Measurements from ENCODE around the gene SATB2. TPM values are rescaled to one million over a fixed set of nuclear protein-coding genes. Genes with fewer than 3 reads are reported as not detected.
A peak's percentile ranks its signal among the peaks of the same experiment; 100 is the strongest.

Gene SATB2
- total RNA-seq, 1 experiment from 2014 or later: 5.6 TPM

- DNase-seq (ENCODE audit: low read depth, low spot score): no peak
Measured at GRCh38 chr2:199458806-199459285, 1.1 kb upstream of the SATB2 start.

GRCh38 chr2:199458009-199458805, 468 bp upstream of the SATB2 start:
- DNase-seq (ENCODE audit: low read depth, low spot score): peak; percentile 37
- in situ Hi-C loops (cut with HindIII; ENCODE audit: low pct_unique_long_range_greater_than_20kb, low sequenced_read_pairs): no loop called here

More at GRCh38 chr2:199458806-199459285, 1.1 kb upstream of the SATB2 start:
- in situ Hi-C loops (cut with HindIII; ENCODE audit: low pct_unique_long_range_greater_than_20kb, low sequenced_read_pairs): no loop called here

- DNase-seq (ENCODE audit: low read depth, low spot score): peak; percentile 18
- in situ Hi-C loops (cut with HindIII; ENCODE audit: low pct_unique_long_range_greater_than_20kb, low sequenced_read_pairs): no loop called here
Measured at GRCh38 chr2:199456383-199457146, 1.2 kb downstream of the SATB2 start.

- in situ Hi-C loops (cut with HindIII; ENCODE audit: low pct_unique_long_range_greater_than_20kb, low sequenced_read_pairs): no loop called here
- peak; percentile 44 for DNase-seq (ENCODE audit: low read depth, low spot score)
Measured at GRCh38 chr2:199455545-199456382, 2.0 kb downstream of the SATB2 start.

GRCh38 chr2:199455210-199455544, 2.6 kb downstream of the SATB2 start:
- no peak for DNase-seq (ENCODE audit: low read depth, low spot score)
- in situ Hi-C loops (cut with HindIII; ENCODE audit: low pct_unique_long_range_greater_than_20kb, low sequenced_read_pairs): no loop called here

GRCh38 chr2:199452991-199453379, 4.8 kb downstream of the SATB2 start:
- in situ Hi-C loops (cut with HindIII; ENCODE audit: low pct_unique_long_range_greater_than_20kb, low sequenced_read_pairs): no loop called here
- no peak for DNase-seq (ENCODE audit: low read depth, low spot score)

- DNase-seq (ENCODE audit: low read depth, low spot score): no peak
- in situ Hi-C loops (cut with HindIII; ENCODE audit: low pct_unique_long_range_greater_than_20kb, low sequenced_read_pairs): no loop called here
Measured at GRCh38 chr2:199452260-199452990, 5.3 kb downstream of the SATB2 start.

GRCh38 chr2:199449956-199450355, 7.8 kb downstream of the SATB2 start:
- in situ Hi-C loops (cut with HindIII; ENCODE audit: low pct_unique_long_range_greater_than_20kb, low sequenced_read_pairs): no loop called here
- DNase-seq (ENCODE audit: low read depth, low spot score): no peak

- in situ Hi-C loops (cut with HindIII; ENCODE audit: low pct_unique_long_range_greater_than_20kb, low sequenced_read_pairs): no loop called here
- DNase-seq (ENCODE audit: low read depth, low spot score): no peak
Measured at GRCh38 chr2:199449455-199449854, 8.3 kb downstream of the SATB2 start.

- in situ Hi-C loops (cut with HindIII; ENCODE audit: low pct_unique_long_range_greater_than_20kb, low sequenced_read_pairs): no loop called here
- DNase-seq (ENCODE audit: low read depth, low spot score): no peak
Measured at GRCh38 chr2:199446996-199447576, 10.7 kb downstream of the SATB2 start.

GRCh38 chr2:199444749-199445148, 13.0 kb downstream of the SATB2 start:
- no peak for DNase-seq (ENCODE audit: low read depth, low spot score)
- in situ Hi-C loops (cut with HindIII; ENCODE audit: low pct_unique_long_range_greater_than_20kb, low sequenced_read_pairs): no loop called here

GRCh38 chr2:199443589-199444130, 14.1 kb downstream of the SATB2 start:
- DNase-seq (ENCODE audit: low read depth, low spot score): no peak
- in situ Hi-C loops (cut with HindIII; ENCODE audit: low pct_unique_long_range_greater_than_20kb, low sequenced_read_pairs): no loop called here

GRCh38 chr2:199442173-199442572, 15.6 kb downstream of the SATB2 start:
- in situ Hi-C loops (cut with HindIII; ENCODE audit: low pct_unique_long_range_greater_than_20kb, low sequenced_read_pairs): no loop called here
- no peak for DNase-seq (ENCODE audit: low read depth, low spot score)

- in situ Hi-C loops (cut with HindIII; ENCODE audit: low pct_unique_long_range_greater_than_20kb, low sequenced_read_pairs): no loop called here
- DNase-seq (ENCODE audit: low read depth, low spot score): no peak
Measured at GRCh38 chr2:199441759-199442158, 16.0 kb downstream of the SATB2 start.

GRCh38 chr2:199440118-199440517, 17.6 kb downstream of the SATB2 start:
- in situ Hi-C loops (cut with HindIII; ENCODE audit: low pct_unique_long_range_greater_than_20kb, low sequenced_read_pairs): no loop called here
- DNase-seq (ENCODE audit: low read depth, low spot score): no peak

- in situ Hi-C loops (cut with HindIII; ENCODE audit: low pct_unique_long_range_greater_than_20kb, low sequenced_read_pairs): no loop called here
- no peak for DNase-seq (ENCODE audit: low read depth, low spot score)
Measured at GRCh38 chr2:199439542-199439941, 18.2 kb downstream of the SATB2 start.

- in situ Hi-C loops (cut with HindIII; ENCODE audit: low pct_unique_long_range_greater_than_20kb, low sequenced_read_pairs): no loop called here
- no peak for DNase-seq (ENCODE audit: low read depth, low spot score)
Measured at GRCh38 chr2:199439066-199439465, 18.7 kb downstream of the SATB2 start.
